ENCODE data around the gene ARGLU1. TPM values are rescaled to one million over a fixed set of nuclear protein-coding genes. Genes with fewer than 3 reads are reported as not detected.

The ARGLU1 gene
- total and polyA plus RNA-seq, 9 of the 15 experiments (the other 6 are each of a cell fraction or from before 2014, with no cell fraction given) = 19.3 to 99.9 (median 49.3) TPM

- ATAC-seq (no peak), FAIRE-seq (no peak), DNase-seq (ENCODE audit: extremely low read depth in 1 of 4, low spot score in 3 of 4) (no peak)
- H3K4me2 ChIP-seq (ENCODE audit: insufficient read depth, low read length) = no peak overlapping the region
- H3K9me3 ChIP-seq (replicated peaks; ENCODE audit: control insufficient read depth, insufficient read depth, low read depth, low read length) = no peaks in the 10 kb centered on the region
- 24% methylated on average over 4 of the region's 4 CpGs for WGBS (ENCODE audit: insufficient coverage, low coverage, missing lambda C conversion rate)
- ChIA-PET POLR2A (no interaction called here), CTCF (ENCODE audit: low intra/inter-chr PET ratio) (no interaction called here)
- no peaks in the 10 kb centered on the region for H3K27me3 ChIP-seq (ENCODE audit: control insufficient read depth in 2 of 2, insufficient read depth in 2 of 2, low read length in 2 of 2)
- BruUV-seq (replicated peaks) = no TSS peak
- H3K4me3 ChIP-seq = no peak overlapping the region
- H3K36me3 ChIP-seq (ENCODE audit: control insufficient read depth, insufficient read depth, low read length) = no peaks in the 10 kb centered on the region
- intact Hi-C loops (cut with micrococcal nuclease) = no loop called here
- H3K27ac ChIP-seq (ENCODE audit: extremely low read depth, low read depth, low read length) = no peak overlapping the region
- no peak overlapping the region for H3K9ac ChIP-seq (ENCODE audit: insufficient read depth in 1 of 2, low read depth in 2 of 2, low read length in 2 of 2)
- no peaks in the 10 kb centered on the region for H3K9me1 ChIP-seq (ENCODE audit: control insufficient read depth, insufficient read depth, low read length)
- H3K4me1 ChIP-seq (replicated peaks in 1 of 2; ENCODE audit: control insufficient read depth in 2 of 2, insufficient read depth in 2 of 2, low read length in 2 of 2) = peaks cover 0 to 3% of the 10 kb centered on the region in 2 experiments; a peak in 3 of 5 replicates
- TF ChIP-seq SMAD4 (CRISPR knock-in tag; conservative IDR thresholded peaks at IDR 0.05) = no peak
- TF ChIP-seq NCOA6 (IDR thresholded peaks at IDR 0.05) = no peak
- no peak for TF ChIP-seq MCM3 (IDR thresholded peaks at IDR 0.05)
- TF ChIP-seq ZNF518B (CRISPR knock-in tag; IDR thresholded peaks at IDR 0.05) = no peak
- no peak for TF ChIP-seq NCOA4 (IDR thresholded peaks at IDR 0.05; ENCODE audit: partially characterized antibody)
- TF ChIP-seq ZNF699 (CRISPR knock-in tag; IDR thresholded peaks at IDR 0.05; ENCODE audit: insufficient replicate concordance) = no peak
- TF ChIP-seq RERE (CRISPR knock-in tag; IDR thresholded peaks at IDR 0.05; ENCODE audit: borderline replicate concordance) = no peak
- TF ChIP-seq USF2 (CRISPR knock-in tag; IDR thresholded peaks at IDR 0.05) = no peak
- no peak for TF ChIP-seq POLR2AphosphoS5 (IDR thresholded peaks at IDR 0.05; ENCODE audit: control insufficient read depth, insufficient read depth, low read depth, low read length)
- no peak for TF ChIP-seq NR1H2 (CRISPR knock-in tag; IDR thresholded peaks at IDR 0.05)
- no peaks in the 10 kb centered on the region for H3K79me2 ChIP-seq (ENCODE audit: control insufficient read depth, insufficient read depth, low read length)
- no peak overlapping the region for H2AFZ ChIP-seq (ENCODE audit: low read depth, low read length)
- in situ Hi-C loops (cut with MboI) = no loop called here
- no peaks in the 10 kb centered on the region for H4K20me1 ChIP-seq (replicated peaks; ENCODE audit: control insufficient read depth, insufficient read depth, low read length)
Measured at GRCh38 chr13:106505732-106506131, 62.2 kb downstream of the ARGLU1 start.
